ENCODE results near the gene TRIL.

Gene TRIL

DNA sequence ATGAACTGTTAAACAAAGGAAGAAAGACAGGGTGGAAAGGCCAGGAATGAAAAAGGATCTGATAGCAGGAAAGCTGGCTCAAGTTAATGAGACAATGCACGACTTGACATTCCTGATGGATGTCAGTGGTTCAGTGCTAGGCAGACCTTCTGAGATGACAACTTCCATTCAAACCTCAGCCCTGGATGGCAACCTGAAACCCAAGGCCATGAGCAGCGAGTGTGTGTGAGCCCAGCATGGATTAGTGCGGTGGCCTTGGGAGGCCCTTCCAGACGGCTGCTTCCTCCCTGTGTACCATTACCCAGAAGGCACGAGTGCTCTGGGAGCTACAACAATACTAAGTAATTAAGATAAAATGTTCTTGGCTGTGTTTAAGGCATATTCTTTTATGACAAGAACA, 18.8 kb downstream of the TRIL start:
- no peak for DNase-seq

DNA sequence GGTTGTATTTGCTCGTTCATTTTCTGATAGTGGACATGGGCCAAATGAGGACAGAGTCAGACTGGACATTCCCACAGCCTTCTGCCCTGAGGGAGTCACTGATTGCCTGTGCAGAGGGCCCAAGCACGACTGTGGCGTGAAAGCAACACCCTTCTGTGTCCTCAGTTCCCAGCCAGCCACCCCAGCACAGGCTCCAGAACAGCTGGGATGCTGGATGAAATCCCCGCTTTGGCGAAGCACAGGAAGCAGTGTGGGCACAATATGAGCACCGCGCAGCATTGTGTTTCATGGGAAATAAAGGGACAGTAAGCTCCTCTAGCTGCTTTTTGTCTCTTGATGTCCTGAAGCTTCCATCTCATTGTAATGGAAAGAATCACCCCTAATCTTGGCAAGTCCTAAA, 20.5 kb downstream of the TRIL start:
- no peak for DNase-seq

GRCh38 chr7:28937103-28937502, 21.0 kb downstream of the TRIL start:
- DNase-seq, result no peak

DNA sequence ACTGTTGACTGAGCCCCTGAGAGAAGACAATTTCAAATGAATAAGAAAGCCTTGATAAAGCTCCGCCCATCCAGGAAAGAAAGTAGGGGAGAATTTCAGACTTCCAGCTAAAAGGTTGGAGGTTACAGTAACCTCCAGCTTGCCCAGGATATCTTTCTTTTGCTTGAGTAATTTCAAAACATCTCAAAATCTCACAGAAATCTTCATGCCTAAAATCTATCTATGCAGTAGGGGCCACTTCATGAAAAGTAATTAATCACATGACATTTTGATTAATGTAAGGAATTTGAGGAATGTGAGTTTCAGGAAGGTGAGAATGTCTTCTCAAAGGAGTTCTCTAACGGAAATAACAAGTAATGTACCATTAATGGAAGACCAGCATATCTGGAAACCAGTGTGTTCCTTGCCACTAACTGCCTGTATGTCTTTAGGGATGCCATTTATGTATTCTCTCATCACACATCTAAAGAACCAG, 24.2 kb downstream of the TRIL start:
- no peak for DNase-seq

DNA sequence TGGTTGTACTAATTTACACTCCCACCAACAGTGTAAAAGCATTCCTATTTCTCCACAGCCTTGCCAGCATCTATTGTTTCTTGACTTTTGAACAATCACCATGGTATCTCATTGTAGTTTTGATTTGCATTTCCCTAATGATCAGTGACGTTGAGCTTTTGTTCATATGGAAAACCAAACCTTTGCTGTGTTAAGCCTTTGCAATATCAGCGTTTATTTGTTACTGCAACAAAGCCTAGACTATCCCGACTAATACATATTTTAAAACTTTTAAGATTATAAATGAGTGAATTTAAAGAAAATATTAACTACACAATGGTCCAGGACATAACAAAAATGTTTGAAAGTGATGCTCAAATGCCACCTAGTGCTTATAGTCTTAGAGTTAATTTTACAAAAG, 26.6 kb downstream of the TRIL start:
- no peak for DNase-seq

GRCh38 chr7:28926871-28927597, 31.1 kb downstream of the TRIL start:
- DNase-seq, result peak; percentile 2

DNA sequence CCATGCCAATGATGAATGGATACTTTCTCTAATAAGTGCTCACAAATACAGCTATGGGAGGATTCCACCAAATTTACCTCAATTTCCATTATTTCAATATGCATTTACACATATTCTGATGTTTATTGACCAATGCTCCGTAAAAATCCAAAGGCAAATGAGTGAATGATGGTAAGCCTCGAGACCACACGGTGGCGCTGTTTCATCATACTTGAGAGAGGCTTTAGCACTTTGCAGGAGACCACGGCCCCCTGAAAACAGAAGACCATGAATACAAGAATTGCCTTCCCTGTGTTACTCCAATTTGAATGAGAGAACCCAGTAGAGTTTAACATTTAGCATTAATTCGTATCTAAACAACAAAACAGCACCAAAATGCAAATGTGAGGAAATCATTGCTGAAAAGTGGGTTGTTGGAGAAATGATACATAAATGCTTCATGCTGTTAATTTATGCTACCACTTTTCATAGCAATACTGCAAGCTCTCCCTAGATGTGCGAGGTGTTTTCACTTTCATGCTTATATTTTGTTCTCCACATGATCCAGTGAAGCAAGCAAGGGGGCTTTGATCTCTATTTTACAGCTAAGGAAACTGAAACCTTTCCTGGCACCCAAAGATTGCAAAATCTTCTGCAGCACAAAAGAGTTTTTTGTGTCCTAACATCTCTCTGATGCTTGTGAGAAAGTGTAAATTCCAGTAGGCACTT, 35.4 kb downstream of the TRIL start:
- DNase-seq, result peak; percentile 52

- no peak for DNase-seq
Observed at GRCh38 chr7:28921822-28922221, 36.3 kb downstream of the TRIL start.

DNA sequence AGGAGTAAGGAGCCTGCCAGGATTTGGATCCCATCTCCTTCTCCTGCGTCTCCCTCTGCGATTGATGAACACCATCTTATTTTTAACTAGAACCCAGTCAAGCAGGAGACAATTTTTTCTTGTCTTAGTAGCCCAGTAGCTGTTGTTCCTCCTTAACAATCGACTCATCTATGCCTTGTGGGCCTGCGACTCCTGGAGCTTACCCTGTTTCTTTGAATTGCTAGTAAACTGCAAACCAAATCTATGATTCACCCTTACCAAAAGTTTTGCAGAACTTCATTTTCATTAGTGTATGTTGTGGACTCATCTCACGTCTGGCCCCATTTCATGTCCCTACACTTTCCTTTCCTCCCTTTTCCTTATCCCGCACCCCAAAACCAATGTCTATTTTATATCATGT, 37.7 kb downstream of the TRIL start:
- no peak for DNase-seq

DNA sequence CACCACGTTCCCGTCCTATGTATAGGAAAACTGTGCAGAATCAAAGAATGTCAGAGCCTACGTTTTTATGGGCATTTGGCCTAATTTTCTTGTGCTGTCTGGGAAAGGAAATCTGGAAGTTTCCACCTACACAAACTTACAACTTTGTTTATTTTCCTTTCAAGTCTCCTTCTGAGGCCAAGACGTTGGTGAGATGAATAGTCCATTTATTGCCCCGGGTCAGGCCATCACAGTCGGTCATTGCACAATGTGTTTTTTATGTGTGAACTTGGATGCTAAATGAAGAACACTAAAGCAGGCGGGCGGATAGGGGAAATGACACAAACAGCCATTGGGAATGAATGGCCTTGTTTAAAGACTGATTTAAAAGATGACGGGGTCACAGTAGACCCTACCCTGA, 38.6 kb downstream of the TRIL start:
- no peak for DNase-seq

- no peak for DNase-seq
Observed at GRCh38 chr7:28908775-28909174, 49.4 kb downstream of the TRIL start.

DNA sequence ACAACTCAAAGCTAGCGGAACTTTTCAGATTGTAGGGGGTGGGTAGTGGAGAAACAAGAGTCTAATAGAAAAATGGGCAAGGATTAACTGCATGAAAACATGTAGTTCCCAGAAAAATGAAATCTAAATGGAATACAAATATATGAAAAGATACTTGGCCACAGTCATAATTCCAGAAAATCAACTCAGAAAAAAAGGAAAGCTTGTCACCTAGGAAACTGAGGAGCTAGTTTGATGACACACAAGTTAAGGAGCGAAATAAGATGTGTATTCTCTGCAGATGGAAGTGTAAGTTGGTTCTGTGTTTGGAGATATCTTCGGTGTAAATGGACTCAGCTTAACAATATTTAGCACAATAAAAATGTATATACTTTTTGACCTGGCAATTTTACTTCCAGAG, 52.7 kb downstream of the TRIL start:
- DNase-seq, result no peak

- no peak for DNase-seq
Observed at GRCh38 chr7:28904578-28905048, 53.5 kb downstream of the TRIL start.

GRCh38 chr7:28903730-28904577, 54.2 kb downstream of the TRIL start:
- DNase-seq, result no peak

Data from effector CD8-positive, alpha-beta T cell (primary cell).